GM21447 (cell line): ENCODE measurements around the gene RFT1.
A peak's percentile ranks its signal among the peaks of the same experiment; 100 is the strongest.

Source experiments
- ATAC-seq: cut with Tn5 transposase; IDR thresholded peaks from one replicate; pipeline ENCODE4 v1.9.1; 2021; ENCODE audit not compliant: unreplicated experiment

RFT1 gene

DNA sequence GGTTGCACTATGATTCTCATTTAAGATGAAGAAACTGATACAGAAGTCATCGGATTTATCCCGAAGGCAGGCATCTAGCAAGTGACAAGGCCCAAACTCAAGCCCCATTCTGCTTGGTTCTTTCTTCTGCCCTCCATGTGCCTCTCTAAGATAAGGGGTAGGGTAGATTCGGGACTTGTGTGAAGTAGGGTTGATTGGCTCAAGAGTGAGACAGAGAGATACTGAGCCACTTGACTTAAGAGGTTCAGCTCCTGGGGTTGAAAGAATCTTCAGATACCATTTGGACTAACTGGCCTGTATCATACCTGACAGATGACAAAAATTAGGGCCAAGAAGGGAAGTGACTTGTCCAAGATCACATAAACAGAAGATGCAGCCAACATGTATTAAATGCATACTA is 891 bp downstream of the RFT1 start:
- ATAC-seq = no peak

DNA sequence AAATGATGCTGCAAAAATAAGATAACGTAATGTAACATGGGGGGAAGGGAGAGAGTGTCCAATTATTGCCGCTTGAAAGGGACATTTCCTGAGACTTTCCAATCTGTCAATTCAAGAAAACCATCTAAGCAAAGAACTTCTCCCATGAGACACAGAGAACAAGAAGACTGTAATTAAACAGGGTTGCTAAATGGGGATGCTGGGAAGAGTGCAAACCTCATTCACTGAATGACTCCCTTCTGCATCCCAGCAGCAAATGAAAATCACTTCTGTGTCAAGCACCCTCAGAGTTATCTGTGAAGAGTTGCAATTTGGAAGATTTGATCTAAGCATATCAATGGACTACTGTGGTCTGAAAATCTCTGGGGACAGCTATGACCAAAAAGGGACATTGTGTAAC is 3.6 kb downstream of the RFT1 start:
- ATAC-seq = no peak

DNA sequence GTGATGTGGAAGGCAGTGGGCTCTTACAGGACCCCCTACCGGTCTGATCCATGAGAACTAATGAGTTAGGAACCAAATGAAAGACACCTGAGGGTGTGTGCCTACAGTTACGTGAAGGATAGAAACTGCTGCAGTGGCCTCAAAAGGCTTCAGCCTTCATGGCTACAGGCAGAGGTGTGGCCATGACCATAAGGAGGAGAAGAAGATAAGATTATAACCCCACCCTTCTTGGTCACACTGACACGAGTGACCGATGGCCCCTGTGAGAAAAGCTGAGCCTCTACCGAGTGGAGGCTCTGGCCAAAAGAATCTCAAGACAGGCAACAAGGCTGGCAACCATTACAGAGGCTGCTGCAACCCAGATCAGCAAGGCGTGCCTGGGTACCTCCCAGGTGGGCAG is 6.3 kb downstream of the RFT1 start:
- ATAC-seq = no peak

DNA sequence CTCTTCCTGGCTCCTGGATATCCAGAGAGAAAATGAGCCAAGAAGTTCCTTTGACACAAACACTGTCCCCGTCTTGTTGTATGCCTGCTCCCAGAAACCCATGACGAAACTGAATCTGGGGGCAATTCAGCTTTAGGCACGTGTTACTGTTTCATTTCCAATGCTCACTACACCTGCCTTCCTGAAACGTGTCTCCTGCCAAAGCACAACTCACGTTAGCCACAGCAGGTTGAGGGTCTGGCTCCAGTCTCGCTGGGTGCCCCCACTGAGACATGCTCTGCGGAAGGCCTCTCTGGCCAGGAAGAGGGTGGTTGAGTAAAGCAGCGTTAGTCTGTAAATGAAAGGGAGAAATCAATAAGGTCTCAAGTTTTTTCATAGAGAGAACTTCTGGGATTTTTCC is 6.7 kb downstream of the RFT1 start:
- no peak for ATAC-seq

DNA sequence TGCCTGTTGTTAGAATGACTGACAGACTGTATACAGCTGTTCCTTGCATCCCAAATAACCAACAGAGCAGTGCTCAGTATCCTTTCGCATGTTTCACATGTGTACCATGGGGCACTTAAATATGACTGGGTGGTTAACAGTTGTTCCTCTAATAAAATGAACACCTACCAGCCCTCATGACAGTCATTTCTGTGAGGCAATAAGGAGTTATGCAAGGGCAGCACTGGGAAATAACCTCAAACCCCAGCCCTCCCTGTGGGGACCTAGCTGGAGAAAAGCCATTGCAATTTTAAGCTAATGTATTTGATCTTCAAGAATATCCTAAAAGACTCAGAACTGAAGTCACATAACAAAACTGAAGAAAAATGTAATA is 7.3 kb downstream of the RFT1 start:
- no peak for ATAC-seq

DNA sequence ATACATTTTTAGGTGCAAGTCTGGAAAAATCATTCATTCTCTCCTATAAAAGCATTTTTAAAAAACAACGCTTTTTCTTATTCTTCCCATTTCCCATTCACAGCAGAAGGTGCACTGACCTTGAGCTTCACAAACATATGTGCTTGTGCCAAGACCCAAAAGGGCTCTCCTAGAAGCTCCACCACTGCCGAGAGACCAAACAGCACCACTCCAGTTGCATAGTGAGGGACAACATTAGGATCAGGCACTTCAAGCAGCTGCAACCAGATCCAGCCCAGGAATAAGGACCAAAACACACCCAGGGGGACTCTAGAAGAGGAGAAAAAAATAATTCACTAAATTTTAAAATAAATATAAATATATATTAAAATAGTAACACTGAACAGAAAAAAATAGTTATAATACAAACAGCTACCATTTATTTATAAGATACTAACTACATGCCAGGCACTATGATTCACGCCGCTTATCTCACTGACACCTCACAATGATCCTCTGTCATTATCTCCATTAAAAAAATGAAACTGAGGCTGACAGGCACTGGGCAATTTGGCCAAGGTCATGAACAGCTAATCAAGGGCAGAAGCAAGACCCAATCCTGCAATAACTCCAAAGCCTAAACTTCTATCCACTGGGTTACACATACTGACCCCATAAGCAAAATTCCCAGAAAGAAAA is 7.8 kb downstream of the RFT1 start:
- no peak for ATAC-seq

DNA sequence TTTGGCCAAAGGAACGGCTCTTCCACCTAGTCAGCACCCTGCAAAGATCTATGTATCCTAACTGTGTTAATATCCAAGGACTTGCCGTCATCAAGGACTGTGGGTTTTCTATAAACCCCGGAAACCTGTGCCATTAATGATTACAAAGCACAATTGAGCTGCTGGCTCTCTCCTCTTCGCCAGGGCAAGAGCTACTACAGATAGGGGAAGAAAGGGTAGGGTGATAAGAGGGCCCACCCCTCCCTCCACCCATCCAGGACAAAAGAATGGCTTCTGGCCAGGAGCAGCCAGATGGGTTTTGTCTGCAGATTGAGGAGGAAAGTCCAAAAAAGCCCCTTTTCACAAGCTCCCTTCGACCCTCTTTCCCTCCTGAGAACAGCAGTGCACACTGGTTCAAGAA is 9.9 kb downstream of the RFT1 start:
- no peak for ATAC-seq

DNA sequence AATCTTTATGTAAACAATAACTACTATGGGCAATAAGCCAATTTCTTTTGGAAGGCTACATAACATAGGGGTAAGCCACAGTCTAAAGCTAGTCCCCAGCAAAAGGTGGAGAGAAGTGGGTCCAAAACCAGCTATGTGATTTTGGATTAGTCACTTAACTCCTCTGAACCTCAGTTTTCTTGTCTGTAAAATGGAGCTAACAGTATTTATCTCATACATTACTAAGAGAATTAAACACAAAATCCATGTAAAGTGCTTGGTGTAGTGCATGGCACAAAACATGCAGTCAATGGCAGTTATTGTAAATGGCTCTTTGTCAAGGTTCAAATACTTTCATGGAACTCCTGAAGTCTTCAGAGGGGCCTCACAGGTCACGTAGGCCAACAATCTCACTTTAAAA is 13.3 kb downstream of the RFT1 start:
- no peak for ATAC-seq

DNA sequence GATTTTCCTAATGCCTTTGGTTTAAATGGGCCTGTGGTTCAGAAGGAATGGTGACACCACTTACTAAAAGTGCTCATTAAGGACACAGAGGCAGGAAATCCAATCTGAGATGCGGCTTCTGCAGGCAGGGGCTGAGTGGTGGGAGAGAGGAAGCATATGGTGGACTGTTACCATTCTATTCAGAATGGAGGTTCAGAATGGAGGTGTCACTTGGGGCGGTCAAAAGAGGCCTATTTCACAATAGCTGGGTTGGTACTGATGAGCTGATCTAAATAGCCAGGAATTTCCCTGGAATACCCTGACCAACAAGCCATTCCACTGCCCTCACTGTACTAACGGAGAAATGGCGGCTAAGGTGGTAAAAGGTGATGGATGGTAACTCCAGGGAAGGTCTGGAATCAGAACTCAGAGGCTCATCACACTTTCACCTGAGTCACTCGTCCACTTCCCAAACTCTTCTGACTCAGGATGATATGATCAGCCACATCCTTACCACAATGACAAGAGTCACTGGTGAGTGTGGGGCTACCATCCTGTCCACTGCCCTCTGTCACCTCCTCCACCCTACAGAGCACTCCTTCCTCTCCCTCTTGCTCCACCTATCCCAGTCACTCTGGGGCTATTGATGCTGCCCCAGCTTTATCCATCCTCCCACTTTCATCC is 15.7 kb downstream of the RFT1 start:
- no peak for ATAC-seq

DNA sequence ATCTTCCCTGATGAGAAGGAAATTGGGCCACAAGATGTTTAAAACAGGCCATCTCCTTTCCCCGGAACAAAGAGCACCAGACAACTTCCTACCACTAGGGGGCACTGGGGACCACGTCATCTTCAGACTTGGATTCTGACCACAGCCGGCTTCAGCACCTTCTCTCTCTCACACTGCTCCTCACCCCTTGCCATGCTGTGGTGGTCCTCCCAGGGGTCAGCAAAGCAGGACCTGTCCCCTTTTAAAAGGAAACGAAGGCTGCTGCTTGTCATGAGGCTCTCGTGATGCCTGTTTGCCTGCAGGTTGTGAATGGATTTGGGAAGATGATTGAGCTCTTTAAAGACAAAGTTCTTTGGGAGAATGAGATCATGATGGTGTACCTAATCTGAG is 16.2 kb downstream of the RFT1 start:
- no peak for ATAC-seq

DNA sequence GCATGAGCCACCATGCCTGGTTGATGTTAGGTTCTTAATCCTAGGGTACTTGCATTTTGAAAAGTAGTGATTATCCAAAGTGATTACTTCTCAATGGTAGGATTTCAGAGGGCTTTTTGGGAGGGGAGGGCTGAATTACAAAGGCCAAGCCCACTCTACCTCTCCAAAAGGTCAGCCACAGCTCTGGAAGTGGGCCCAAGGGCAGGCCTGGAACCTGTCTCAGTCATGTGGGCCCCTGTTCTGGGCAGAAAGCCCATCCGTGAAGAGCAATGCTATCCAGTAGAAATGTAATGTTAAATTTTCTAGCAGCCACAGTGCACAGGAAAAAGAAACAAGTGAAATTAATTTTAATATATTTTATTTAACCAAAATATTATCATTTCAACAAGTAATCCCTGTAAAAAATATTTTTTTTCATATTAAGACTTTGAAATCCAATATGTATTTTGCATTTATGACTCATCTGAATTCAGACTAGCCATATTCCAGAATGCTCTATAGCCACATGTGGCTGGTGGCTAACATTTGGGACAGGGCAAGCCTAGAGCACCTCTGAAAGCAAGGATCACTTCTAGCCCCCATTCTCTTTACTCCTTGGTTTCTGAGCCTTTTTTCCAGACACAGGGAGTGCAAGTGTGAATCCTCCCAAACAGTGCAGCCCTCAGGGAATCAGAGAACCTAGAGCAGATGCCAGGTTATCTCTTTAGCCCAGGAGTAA is 16.8 kb downstream of the RFT1 start:
- no peak for ATAC-seq

DNA sequence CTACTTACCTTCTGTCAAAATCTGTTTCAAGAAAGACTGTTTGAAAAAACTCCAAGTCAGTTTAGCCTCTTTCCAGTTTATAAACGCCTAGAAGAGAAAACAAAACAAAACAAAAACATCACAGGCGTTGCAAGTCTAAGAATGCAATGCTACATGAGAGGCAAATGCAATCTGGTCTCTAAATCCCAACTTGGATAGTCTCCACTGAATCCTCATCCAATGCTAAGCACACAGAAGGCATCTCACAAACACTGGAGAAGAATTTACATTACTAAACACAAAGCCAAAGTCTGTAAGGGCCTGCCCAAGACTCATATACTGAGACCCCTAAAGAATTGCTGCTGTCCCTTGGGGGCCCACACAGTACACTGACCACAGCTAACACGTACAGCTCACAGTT is 18.4 kb downstream of the RFT1 start:
- no peak for ATAC-seq

DNA sequence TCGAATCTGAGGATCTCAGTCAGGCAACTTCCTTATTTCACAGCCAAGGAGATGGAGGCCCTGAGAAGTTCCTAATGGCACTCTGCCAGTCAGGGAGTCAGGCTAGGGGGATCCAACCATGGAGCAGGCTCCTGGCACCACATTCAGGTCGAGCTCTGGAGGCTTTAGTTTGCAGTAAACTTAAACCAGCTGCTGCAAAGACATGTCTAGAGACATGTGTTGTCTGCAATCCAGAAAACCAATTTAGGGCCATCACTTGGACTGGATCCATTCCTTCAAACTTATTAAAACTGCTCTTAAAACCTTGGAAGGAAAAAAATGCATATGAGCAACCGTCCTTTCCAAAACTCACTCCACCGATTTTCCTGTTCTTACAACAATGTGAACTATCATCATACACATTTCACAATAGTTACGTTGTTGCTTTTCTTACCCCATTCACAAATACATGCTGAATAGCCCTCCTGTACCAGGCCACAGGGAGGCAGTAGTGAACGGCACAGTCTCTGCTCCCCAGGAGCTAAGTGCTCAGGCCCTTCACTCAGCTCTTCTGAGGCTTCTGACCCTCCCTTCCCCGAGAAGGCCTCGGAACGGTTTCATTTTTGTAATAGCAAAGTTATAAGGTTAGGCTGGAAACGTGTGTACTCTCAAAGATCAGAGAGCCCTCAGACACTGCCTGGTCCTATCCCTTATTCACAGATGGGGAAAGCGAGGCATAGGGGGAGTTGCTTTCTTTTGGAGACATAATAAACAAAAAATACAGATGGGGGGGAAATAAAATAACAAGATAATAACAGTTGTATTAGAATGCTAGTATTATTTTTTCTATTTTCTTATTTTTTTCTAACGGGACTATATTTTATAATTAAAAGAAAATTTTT is 20.1 kb downstream of the RFT1 start:
- ATAC-seq = no peak

DNA sequence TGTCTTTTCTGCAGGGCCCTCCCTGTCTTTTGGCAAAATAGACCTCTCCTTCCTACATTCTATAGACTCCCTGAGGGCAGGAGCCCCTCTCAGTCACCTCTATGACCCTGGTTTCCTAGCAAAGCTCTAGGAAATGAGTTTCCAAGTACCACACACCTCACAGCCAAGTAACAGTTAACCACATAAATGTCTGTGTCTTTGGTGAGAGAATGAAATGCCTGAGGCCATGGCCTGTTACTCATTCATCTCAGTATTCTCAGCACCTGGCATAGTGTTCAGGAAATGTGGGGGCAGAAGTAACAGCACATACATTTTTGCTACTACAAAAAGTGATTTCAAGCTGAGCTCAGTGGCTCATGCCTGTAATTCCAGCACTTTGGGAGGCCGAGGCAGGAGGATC is 21.0 kb downstream of the RFT1 start:
- ATAC-seq = no peak

DNA sequence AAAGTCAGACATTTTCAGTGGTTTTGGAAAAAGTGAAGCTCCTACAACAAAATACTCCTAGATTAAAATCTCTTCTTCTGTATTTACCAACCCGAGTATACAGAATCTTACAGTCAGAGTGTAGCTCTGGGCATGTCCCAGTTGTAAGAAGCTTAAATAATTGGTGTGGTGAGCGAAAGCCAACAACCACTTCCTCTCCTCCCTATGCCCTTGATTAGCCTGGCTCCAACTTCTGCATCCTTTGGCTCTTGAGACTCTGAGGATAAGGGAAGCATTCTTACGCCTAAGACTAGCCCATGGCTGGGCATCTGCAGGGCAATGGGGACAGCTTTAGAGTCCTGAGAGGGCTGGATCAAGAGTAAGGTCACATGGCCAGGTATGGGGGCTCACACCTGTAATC is 25.5 kb downstream of the RFT1 start:
- ATAC-seq = no peak

DNA sequence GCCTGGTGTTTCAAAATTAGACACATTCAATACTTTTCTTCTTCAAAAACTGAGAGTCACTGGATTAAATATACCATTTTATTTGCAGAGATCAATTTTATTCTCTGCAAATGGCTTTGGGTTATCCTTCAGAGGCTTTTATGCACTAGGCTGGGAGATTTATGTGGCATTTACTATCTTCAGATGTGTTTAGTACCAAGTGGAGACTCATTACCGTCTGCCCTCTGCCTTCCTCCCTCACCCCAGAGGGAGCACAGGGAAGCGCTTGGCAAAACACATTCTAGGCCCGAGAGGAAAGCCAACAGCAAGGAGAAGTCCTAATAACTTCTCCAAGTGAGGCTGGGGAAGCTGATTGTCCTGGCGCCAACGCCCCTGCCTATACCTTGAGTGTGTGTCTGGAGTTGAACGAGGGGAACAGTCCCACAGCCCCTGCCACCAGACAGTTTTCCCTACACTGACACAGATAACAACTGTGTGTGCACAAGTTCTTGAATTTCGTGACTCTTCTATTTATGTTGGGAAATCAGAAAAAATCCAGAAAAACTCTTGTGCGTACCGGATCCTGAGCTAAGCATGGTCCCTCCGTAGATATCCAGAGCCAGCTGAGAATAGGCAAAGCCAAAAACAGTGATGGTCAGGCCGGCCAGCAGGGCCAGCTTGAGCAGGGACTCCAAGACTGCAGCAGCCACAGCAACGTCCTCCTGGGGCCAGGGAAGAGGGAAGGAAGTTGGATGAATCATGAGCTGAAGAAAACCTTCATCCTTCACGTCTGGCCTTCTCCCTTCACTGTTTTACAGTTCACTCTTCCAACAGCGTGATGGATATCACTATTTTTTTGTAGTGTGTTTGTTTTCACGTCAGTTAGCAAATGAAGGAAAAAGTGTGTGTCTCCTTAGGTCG is 26.6 kb downstream of the RFT1 start:
- no peak for ATAC-seq

DNA sequence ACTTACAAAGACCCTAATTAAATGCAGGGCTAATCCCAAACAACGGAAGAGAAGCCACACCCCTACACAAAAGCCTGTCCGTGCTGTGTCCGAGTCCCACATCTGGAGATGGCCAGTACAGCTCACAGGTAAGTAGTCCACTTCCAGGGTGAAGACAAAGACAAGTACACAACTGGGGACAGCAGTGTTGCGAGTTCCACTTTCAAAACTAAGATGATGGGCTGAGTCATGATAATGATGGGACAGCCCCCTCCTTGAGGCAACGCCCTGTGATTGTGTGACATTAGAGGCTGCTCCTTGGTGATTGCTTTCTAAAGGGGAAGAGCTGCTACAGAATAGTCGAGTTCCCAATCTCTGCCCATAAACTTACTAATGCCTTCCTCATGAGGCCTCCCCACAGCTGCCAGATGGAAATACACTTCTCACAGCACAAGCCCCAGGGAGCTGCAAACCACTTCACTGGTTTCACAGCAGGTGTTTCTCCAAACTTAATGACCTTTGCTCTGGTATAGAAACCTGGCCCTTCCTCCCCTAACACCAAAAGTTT is 27.6 kb downstream of the RFT1 start:
- peak; percentile 86 for ATAC-seq

DNA sequence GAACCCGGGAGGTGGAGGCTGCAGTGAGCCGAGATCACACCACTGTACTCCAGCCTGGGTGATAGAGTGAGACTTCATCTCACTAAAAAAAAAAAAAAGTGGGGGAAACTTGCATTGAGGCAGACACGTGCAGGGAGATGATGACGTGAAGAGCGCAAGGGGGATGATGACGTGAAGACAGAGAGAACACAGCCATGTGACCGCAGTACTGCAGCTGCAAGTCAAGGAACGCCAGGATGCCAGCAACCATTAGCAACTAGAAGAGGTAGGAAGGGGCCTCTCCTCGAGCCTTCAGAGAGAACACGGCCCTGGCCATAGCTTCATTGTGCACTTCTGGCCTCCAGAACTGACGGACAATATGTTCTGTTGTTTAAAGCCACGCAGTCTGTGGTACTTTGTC is 28.3 kb downstream of the RFT1 start:
- no peak for ATAC-seq

DNA sequence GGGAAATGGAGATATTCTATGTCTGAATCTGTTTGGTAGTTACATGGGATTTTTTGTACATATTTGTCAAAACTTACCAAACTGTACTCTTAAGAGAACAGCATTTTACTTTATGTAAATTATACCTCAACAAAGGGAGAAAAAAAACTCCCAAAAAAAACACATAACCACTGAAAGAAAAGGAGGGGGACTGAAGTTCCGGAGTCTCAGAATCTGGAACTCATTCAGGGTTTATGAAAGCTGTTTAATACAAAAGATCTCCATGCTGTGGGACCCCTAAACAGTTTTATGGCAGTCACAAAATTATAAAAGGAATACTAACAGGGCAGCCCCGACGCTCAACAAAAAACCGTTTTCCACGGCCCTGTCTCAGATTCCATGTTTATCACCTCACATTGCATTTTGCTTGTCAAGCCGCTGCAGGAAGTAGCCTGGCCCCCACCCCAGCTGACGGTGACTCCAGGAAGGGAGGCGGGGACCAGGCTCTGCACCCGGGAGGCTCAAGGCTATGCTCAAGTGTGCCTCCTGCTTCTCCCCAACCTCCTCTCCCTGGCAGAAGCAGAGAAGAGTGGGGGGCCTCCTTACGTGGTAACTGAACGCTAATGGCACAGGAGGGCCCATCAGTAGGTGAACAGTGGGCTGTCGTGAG is 29.3 kb downstream of the RFT1 start:
- ATAC-seq = no peak

DNA sequence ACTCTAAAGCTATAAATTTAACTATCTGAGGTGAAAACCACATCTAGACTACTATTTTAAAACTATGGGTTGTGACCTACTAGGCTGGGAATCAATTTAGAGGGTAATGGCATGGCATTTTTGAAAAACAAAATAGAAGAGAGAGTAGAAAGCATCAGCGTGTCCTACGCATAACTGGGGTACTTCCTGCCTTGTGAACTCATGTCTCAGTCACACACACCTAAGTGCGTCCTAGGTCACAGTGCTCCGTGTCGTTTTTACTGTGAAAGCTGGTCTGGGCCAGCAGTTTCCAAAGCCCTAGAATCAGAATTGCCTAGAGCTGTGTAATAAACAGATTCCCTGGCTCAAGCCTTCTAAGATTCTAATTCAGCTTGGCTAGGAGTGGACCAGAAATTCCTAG is 32.3 kb downstream of the RFT1 start:
- ATAC-seq = no peak
